GM21717 (cell line): Measurements from ENCODE around the gene SRP54.
"Not testable (repeated sequence)": the region's sequence is repeated elsewhere in the genome, so short reads cannot be mapped to it uniquely, and the experiment has no call there.

ENCODE experiments used
- ATAC-seq: cut with Tn5 transposase; IDR thresholded peaks from one replicate; pipeline ENCODE4 v1.9.1; 2021; ENCODE audit warnings: mild to moderate bottlenecking, moderate library complexity; ENCODE audit not compliant: unreplicated experiment

Gene SRP54

DNA sequence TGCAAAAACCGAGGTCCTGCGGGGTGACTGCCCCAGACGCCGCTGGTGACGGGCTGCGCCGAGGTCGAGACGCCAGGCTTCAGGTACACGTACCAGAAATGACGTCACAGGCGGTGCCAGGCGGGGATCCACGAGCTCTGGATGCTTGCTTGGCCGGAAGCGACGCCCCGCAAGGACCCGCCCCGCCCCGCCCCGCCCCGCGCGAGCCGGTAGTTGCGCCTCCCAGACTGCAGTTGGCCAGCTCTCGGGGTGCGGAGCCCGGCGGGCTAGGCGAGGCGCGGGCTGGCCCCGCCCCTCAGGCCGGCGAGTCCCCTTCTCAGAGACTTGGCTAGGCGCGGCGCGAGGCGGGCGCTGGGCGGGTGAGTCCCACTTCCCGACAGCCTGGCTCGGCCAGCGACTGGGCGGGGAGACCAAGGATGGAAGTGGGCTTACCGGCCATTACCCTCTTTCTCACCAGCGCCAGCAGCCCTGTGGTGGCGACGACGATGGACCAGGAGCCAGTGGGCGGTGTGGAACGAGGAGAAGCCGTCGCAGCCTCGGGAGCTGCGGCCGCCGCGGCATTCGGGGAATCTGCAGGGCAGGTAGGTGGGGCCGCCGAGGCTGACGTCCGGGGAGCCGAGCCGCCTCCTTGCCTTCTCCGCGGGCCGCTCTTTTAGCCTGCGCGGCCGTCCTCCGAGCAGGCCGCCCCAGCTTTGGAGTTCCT is 63.4 kb downstream of the SRP54 start, which contains the start of gene FAM177A1:
FAM177A1 (plus strand) TSS at position 225 of the 703 bp plus-strand sequence; CDS start at position 417, 192 bp downstream.
- ATAC-seq: peak; percentile 88

DNA sequence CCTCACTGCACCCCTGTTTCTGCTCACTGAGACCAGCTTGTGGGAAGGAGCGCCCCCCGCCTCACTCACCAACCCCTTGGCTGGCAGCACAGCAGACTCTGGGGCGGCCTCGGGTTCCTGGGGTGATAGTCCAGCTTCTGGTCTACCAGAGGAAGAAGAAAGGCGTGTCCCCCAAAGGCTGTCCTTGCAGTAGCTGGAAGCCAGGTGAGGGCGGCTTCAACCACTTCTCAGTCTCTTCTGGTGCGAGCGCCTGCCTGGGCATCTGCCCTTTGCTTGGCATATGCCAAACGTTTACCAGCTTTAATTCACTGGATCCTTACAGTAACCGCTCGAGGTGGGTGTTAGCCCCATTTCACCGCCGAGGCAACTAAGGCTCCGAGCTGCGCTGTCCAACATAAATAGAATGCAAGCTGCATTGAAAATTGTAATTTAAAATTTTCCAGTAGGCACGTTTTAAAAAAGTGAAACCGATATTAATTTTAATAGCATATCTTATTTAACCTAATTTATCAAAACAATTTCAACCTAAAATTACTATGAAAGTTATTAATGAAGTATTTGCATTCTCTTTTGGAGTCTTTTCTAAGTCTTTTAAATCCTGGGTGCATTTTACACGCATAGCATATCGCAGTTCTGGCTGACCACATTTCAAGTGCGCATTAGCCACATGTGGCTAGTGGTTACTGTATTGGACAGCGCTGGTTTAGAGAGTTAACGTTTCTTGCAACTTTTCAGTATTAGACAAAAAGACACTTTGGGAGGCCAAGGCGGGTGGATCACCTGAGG is 64.2 kb downstream of the SRP54 start:
- peak; percentile 33 for ATAC-seq

DNA sequence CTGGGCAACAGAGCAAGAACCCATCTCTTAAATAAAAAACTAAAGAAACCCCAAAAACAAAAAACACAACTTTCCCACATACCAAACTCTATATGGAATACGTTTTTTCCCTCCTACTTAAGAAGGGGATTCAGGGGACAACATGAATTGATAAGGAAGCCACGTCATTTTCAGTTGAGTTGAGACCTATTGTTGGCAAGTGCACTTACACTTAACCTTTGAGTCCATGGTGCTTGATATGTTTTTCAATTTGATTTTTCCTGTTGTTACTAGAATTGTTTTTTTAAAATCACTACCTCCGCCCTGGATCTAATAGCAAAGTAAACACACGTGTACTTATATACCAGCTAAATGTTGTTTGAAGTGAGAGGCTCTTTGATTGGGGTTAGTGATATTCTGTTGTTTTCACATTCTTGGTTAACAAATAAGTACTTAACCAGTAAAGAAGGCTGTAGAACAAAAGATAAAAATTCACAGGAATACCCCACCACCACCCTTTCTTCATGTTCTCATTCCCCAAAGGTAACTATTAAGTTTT is 65.3 kb downstream of the SRP54 start:
- ATAC-seq: no peak

DNA sequence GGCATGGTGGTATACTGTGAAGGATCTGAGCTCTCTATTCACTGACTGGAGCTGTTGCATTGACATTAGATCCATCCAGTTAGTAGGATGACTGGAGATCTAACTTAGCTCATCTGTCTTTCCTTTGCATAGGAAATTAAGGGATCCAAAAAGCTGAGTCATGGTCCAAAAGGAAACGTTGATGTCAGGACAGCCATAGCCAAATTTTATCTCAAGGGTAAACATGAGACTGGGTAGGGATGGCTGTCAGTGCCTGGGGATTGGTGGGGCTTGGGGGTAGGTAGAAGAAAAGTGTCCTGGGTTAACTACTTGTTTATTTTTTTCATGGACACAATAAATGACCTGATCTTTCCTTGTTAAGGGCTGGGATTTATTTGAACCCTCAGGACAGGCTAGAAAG is 67.9 kb downstream of the SRP54 start:
- ATAC-seq: no peak

DNA sequence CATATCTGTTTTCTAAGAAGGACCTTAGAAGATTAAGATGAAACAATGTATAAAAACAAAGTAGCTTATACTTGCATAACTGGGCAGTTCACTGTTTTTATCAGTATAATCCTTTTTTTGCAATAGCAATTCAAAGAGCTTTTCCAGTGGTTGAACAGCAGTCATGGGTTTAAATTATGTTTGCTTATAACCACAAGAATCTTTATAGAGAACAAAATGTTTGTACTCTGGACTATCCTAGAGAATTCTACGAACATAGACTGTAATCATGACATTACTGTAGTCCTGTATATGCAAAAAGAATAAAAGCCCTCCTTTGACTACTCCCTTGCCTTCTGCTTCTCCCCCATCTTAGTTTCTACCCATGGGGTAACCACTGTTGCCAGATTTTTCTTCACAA is 69.0 kb downstream of the SRP54 start:
- ATAC-seq: no peak

DNA sequence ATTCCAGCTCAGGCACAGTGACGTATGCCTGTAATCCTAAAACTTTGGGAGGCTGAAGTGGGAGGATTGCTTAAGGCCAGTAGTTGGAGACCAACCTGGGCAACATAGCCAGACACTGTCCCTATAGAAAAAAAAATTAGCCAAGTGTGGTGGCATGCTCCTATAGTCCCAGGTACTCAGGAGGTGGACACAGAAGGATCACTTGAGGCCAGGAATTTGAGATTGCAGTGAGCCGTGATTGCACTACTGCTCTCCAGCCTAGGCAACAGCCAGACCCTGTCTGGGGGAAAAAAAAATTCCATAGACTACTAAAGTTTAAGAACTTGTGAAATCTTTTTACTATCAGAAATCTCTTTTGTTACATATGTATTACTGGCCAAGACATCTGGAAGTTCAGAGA is 69.8 kb downstream of the SRP54 start:
- ATAC-seq: no peak

DNA sequence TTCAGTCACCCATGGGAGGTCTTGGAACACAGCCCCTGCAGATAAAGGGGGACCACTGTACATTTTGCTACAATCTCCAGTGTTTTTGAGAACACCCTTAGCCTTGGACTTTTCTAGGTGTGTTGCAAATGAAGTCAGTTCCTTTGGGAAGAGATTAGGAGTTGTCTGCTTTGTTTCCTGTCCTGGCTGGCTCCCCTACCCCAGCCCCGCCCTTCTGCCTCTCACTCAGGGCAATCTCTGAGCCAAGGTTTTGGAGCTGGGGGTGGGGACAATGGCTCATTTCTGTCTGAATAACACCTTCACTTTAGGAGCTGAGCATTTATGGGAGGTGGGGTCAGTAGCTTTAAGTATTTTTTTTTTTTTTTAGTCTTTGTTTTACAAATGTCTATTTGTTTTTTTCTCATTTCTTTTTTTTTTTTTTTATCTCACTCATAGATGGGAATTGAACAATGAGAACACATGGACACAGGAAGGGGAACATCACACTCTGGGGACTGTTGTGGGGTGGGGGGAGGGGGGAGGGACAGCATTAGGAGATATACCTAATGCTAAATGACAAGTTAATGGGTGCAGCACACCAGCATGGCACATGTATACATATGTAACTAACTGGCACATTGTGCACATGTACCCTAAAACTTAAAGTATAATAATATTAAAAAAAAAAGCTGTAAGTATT is 78.5 kb downstream of the SRP54 start:
- not testable (repeated sequence) for ATAC-seq

DNA sequence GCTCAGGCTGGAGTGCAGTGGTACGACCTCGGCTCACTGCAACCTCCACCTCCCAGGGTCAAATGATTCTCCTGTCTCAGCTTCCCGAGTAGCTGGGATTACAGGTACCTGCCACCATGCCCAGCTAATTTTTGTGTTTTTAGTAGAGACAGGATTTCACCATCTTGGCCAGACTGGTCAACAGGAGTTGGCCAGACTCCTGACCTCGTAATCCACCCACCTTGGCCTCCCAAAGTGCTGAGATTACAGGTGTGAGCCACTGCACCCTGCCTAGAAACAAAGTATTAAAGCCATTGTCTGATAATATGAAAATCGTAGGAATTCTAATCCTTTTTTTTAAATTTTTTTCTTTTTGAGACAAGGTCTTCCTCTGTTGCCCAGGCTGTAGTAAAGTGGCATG is 82.9 kb downstream of the SRP54 start:
- ATAC-seq: not testable (repeated sequence)

DNA sequence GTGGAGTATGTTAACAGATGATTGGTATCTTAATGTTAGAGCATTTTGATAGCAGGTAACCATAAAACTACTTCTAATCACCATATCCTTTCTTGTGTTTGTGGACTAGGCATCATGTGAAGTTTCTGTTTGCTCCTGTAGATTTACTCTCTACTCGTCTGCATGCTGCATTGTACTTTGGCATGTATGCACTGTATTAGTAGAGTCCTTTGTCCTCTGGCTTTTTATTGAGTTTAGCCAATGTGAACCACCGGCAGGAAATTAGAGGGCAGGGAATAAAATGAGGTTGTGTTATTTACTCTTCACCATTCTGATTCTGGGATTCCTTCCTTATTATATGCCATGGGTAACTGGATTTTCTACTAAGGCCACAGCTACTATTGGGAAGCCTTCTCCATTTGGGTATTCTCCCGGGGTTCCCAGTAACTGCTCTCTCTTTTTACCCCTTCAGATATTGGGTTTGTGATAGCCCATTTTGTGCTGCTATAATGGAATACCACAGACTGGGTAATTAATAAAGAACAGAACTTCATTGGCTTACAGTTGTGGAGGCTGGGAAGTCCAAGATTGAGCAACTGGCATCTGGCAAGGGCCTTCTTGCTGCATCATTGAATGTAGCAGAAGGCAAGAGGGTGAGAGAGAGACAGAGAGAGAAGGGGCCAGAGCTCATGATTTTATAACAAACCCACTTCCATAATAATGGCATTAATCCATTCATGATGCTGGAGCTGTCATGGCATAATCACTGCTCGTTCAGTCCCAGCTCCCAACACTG is 85.6 kb downstream of the SRP54 start:
- no peak for ATAC-seq

DNA sequence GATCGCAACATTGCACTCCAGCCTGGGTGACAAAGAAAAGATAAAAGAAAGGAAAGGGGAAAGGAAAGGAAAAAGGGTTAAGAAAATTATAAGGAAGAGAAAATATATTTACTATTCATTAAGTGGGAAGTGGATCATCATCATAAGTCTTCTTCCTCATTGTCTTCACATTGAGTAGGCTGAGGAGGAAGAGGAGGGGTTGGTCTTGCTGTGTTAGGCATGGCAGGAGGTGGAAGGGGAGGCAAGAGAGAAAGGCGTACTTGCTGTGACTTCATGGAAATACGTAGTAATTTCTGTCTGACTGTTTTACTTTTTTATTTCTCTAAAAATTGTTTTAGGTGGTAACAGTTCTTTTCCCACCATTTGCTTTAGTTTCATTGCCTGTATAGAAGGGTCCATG is 89.4 kb downstream of the SRP54 start:
- no peak for ATAC-seq

DNA sequence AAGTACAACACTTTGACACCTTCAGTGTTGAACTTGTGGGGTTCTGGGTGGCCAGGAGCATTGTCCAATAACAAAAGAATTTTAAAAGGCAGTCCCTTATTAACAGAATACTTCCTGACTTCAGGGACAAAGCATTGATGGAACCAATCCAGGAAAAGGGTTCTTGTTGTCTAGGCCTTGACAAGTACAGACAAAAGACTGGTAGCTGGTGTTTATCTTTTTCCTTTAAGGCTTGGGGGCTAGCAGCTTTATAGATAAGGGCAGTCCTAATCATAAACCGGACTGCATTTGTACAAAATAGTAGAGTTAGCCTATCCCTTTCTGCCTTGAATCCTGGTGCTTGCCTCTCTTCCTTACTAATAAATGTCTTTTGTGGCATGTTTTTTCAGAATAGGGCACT is 90.7 kb downstream of the SRP54 start:
- no peak for ATAC-seq

DNA sequence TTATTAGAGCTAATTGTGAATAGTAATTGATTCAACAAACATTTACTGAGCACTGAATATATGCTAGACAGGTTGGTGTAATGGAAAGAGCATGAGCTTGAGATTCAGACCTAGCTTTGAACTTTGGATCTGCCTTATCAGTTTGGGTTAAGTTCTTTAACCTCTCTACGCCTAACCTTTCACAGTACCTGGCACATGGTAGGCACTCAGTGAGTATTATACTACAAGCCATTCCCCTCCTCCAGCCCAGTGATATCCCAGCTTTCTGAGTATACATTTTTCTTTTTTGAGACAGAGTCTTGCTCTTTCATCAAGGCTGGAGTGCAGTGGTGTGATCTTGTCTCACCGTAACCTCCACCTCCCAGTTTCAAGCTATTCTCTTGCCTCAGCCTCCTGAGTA is 95.3 kb downstream of the SRP54 start:
- ATAC-seq: no peak
